Measurements from ENCODE around the gene OR52E8. TPM values are rescaled to one million over a fixed set of nuclear protein-coding genes. Genes with fewer than 3 reads are reported as not detected.

Gene OR52E8
- total RNA-seq, 1 experiment from 2014 or later: not detected

DNA sequence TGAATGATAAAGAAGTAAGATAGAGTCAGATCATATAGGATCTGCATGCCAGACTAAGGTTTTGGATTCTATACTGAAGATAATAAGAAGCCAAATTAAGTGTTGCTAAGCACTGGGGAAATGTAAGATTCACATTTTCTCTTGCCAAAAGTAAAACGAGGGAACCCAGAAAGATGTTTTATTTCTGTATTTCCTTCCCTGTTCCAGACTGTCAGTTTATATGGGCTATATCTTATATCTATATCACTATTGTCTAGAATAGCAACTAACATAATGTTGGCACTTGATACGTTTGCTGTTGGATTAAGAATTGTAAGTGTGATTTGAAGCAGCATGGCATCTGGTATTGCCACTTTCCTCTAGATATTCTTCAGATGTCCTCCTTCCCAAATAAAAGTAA lies 24.0 kb downstream of the OR52E8 start:
- ChIA-PET CTCF (no interaction called here), POLR2A (no interaction called here)
- DNase-seq (ENCODE audit: low spot score): no peak
- peaks cover 12% of the 10 kb centered on the region for H3K9me3 Mint-ChIP-seq
- H3K36me3 Mint-ChIP-seq: no peaks in the 10 kb centered on the region; the same call in 1 of the 2 replicates
- no peak for ATAC-seq
- H3K27me3 Mint-ChIP-seq (ENCODE audit: low read depth): no peaks in the 10 kb centered on the region
- no peak for TF ChIP-seq CBFB (CRISPR knock-in tag; IDR thresholded peaks at IDR 0.05; ENCODE audit: low read depth)
- TF ChIP-seq, protein P1, sequence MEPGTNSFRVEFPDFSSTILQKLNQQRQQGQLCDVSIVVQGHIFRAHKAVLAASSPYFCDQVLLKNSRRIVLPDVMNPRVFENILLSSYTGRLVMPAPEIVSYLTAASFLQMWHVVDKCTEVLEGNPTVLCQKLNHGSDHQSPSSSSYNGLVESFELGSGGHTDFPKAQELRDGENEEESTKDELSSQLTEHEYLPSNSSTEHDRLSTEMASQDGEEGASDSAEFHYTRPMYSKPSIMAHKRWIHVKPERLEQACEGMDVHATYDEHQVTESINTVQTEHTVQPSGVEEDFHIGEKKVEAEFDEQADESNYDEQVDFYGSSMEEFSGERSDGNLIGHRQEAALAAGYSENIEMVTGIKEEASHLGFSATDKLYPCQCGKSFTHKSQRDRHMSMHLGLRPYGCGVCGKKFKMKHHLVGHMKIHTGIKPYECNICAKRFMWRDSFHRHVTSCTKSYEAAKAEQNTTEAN (CRISPR knock-in tag; IDR thresholded peaks at IDR 0.05): no peak
- TF ChIP-seq, protein P2, sequence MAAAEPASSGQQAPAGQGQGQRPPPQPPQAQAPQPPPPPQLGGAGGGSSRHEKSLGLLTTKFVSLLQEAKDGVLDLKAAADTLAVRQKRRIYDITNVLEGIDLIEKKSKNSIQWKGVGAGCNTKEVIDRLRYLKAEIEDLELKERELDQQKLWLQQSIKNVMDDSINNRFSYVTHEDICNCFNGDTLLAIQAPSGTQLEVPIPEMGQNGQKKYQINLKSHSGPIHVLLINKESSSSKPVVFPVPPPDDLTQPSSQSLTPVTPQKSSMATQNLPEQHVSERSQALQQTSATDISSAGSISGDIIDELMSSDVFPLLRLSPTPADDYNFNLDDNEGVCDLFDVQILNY (CRISPR knock-in tag; IDR thresholded peaks at IDR 0.05): no peak
- TF ChIP-seq SMAD3 (CRISPR knock-in tag; IDR thresholded peaks at IDR 0.05; ENCODE audit: borderline replicate concordance): no peak
- TF ChIP-seq, protein P3, sequence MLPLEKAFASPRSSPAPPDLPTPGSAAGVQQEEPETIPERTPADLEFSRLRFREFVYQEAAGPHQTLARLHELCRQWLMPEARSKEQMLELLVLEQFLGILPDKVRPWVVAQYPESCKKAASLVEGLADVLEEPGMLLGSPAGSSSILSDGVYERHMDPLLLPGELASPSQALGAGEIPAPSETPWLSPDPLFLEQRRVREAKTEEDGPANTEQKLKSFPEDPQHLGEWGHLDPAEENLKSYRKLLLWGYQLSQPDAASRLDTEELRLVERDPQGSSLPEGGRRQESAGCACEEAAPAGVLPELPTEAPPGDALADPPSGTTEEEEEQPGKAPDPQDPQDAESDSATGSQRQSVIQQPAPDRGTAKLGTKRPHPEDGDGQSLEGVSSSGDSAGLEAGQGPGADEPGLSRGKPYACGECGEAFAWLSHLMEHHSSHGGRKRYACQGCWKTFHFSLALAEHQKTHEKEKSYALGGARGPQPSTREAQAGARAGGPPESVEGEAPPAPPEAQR (CRISPR knock-in tag; IDR thresholded peaks at IDR 0.05): no peak
- TF ChIP-seq SP1 (CRISPR knock-in tag; conservative IDR thresholded peaks at IDR 0.05): no peak
- TF ChIP-seq, protein P4, sequence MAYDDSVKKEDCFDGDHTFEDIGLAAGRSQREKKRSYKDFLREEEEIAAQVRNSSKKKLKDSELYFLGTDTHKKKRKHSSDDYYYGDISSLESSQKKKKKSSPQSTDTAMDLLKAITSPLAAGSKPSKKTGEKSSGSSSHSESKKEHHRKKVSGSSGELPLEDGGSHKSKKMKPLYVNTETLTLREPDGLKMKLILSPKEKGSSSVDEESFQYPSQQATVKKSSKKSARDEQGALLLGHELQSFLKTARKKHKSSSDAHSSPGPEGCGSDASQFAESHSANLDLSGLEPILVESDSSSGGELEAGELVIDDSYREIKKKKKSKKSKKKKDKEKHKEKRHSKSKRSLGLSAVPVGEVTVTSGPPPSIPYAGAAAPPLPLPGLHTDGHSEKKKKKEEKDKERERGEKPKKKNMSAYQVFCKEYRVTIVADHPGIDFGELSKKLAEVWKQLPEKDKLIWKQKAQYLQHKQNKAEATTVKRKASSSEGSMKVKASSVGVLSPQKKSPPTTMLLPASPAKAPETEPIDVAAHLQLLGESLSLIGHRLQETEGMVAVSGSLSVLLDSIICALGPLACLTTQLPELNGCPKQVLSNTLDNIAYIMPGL (CRISPR knock-in tag; IDR thresholded peaks at IDR 0.05): no peak
- no peak for TF ChIP-seq ZNF416 (CRISPR knock-in tag; IDR thresholded peaks at IDR 0.05)
- no peak for TF ChIP-seq FOXJ3 (CRISPR knock-in tag; IDR thresholded peaks at IDR 0.05; ENCODE audit: borderline replicate concordance)
- TF ChIP-seq NFATC4 (CRISPR knock-in tag; IDR thresholded peaks at IDR 0.05): no peak
- TF ChIP-seq, protein P5, sequence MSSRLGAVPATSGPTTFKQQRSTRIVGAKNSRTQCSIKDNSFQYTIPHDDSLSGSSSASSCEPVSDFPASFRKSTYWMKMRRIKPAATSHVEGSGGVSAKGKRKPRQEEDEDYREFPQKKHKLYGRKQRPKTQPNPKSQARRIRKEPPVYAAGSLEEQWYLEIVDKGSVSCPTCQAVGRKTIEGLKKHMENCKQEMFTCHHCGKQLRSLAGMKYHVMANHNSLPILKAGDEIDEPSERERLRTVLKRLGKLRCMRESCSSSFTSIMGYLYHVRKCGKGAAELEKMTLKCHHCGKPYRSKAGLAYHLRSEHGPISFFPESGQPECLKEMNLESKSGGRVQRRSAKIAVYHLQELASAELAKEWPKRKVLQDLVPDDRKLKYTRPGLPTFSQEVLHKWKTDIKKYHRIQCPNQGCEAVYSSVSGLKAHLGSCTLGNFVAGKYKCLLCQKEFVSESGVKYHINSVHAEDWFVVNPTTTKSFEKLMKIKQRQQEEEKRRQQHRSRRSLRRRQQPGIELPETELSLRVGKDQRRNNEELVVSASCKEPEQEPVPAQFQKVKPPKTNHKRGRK (CRISPR knock-in tag; IDR thresholded peaks at IDR 0.05; ENCODE audit: borderline replicate concordance): no peak
- TF ChIP-seq, protein P6, sequence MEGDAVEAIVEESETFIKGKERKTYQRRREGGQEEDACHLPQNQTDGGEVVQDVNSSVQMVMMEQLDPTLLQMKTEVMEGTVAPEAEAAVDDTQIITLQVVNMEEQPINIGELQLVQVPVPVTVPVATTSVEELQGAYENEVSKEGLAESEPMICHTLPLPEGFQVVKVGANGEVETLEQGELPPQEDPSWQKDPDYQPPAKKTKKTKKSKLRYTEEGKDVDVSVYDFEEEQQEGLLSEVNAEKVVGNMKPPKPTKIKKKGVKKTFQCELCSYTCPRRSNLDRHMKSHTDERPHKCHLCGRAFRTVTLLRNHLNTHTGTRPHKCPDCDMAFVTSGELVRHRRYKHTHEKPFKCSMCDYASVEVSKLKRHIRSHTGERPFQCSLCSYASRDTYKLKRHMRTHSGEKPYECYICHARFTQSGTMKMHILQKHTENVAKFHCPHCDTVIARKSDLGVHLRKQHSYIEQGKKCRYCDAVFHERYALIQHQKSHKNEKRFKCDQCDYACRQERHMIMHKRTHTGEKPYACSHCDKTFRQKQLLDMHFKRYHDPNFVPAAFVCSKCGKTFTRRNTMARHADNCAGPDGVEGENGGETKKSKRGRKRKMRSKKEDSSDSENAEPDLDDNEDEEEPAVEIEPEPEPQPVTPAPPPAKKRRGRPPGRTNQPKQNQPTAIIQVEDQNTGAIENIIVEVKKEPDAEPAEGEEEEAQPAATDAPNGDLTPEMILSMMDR (IDR thresholded peaks at IDR 0.05): no peak
- TF ChIP-seq, protein P7, sequence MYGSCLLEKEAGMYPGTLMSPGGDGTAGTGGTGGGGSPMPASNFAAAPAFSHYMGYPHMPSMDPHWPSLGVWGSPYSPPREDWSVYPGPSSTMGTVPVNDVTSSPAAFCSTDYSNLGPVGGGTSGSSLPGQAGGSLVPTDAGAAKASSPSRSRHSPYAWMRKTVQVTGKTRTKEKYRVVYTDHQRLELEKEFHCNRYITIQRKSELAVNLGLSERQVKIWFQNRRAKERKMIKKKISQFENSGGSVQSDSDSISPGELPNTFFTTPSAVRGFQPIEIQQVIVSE (CRISPR knock-in tag; IDR thresholded peaks at IDR 0.05; ENCODE audit: borderline replicate concordance): no peak
- no peak for TF ChIP-seq EMX1 (CRISPR knock-in tag; IDR thresholded peaks at IDR 0.05)
- TF ChIP-seq GABPB1 (CRISPR knock-in tag; IDR thresholded peaks at IDR 0.05): no peak
- TF ChIP-seq, protein P8, sequence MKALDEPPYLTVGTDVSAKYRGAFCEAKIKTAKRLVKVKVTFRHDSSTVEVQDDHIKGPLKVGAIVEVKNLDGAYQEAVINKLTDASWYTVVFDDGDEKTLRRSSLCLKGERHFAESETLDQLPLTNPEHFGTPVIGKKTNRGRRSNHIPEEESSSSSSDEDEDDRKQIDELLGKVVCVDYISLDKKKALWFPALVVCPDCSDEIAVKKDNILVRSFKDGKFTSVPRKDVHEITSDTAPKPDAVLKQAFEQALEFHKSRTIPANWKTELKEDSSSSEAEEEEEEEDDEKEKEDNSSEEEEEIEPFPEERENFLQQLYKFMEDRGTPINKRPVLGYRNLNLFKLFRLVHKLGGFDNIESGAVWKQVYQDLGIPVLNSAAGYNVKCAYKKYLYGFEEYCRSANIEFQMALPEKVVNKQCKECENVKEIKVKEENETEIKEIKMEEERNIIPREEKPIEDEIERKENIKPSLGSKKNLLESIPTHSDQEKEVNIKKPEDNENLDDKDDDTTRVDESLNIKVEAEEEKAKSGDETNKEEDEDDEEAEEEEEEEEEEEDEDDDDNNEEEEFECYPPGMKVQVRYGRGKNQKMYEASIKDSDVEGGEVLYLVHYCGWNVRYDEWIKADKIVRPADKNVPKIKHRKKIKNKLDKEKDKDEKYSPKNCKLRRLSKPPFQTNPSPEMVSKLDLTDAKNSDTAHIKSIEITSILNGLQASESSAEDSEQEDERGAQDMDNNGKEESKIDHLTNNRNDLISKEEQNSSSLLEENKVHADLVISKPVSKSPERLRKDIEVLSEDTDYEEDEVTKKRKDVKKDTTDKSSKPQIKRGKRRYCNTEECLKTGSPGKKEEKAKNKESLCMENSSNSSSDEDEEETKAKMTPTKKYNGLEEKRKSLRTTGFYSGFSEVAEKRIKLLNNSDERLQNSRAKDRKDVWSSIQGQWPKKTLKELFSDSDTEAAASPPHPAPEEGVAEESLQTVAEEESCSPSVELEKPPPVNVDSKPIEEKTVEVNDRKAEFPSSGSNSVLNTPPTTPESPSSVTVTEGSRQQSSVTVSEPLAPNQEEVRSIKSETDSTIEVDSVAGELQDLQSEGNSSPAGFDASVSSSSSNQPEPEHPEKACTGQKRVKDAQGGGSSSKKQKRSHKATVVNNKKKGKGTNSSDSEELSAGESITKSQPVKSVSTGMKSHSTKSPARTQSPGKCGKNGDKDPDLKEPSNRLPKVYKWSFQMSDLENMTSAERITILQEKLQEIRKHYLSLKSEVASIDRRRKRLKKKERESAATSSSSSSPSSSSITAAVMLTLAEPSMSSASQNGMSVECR (CRISPR knock-in tag; IDR thresholded peaks at IDR 0.05; ENCODE audit: borderline replicate concordance): no peak
- no peak for TF ChIP-seq TP53 (CRISPR knock-in tag; IDR thresholded peaks at IDR 0.05)
- no peak for TF ChIP-seq ESRRA (CRISPR knock-in tag; IDR thresholded peaks at IDR 0.05; ENCODE audit: borderline replicate concordance)
- no peak for TF ChIP-seq JUN (CRISPR knock-in tag; IDR thresholded peaks at IDR 0.05)
- H3K4me3 Mint-ChIP-seq: no peak overlapping the region
- peaks cover 19% of the 10 kb centered on the region for H3K4me1 Mint-ChIP-seq
- H3K27ac Mint-ChIP-seq: no peak overlapping the region

Measured in WTC11 (cell line).